Gastroesophageal sphincter (tissue), 3 donors: Measurements from ENCODE around the gene ZNF804A.

Source experiments
- EP300 ChIP-seq: sonication (generic); formaldehyde crosslinking; IDR thresholded peaks from one replicate; pipeline ENCODE4 v1.6.1; 2017; ENCODE audit warnings: antibody characterized with exemption, mild to moderate bottlenecking
- POLR2A ChIP-seq, 2 donors: fragments of 450-650 bp; IDR thresholded peaks; one replicate each; pipeline ENCODE4 v1.6.1; 2017; ENCODE audit warnings: antibody characterized with exemption in 2 of 2, mild to moderate bottlenecking in 2 of 2, moderate library complexity in 1 of 2
- POLR2AphosphoS5 ChIP-seq: sonication (generic); formaldehyde crosslinking; IDR thresholded peaks from one replicate; pipeline ENCODE4 v1.6.1; 2017; ENCODE audit warnings: antibody characterized with exemption
- TF ChIP-seq, protein P1 (sequence below), 4 experiments: fragments of 200-600 bp in 2 of 4; fragments of 450-650 bp in 2 of 4; sonication (generic) in 1 of 4; IDR thresholded peaks; one replicate each; pipeline ENCODE4 v1.5.1; 2017 to 2019; ENCODE audit warnings: antibody characterized with exemption in 4 of 4, mild to moderate bottlenecking in 2 of 4, moderate library complexity in 2 of 4

DNA sequence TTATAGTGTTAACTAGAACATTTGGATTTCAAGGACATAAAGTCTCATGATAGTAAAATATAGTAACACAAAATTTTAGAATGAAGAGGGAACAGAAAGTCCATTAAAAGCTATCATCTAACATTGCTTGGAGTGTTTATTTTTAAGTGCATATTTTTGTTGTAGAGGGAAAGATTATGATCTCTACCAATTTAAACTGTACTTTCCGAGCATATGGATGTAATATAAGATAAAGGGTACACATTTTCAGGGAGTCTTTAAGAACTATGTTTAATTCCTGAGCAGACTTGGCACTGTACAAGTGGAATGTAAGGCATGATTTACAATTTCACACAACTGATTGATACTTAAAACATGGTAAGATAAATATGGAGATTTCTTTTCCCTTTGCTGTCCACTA, 34.2 kb upstream of the ZNF804A start:
- TF ChIP-seq, protein P1, sequence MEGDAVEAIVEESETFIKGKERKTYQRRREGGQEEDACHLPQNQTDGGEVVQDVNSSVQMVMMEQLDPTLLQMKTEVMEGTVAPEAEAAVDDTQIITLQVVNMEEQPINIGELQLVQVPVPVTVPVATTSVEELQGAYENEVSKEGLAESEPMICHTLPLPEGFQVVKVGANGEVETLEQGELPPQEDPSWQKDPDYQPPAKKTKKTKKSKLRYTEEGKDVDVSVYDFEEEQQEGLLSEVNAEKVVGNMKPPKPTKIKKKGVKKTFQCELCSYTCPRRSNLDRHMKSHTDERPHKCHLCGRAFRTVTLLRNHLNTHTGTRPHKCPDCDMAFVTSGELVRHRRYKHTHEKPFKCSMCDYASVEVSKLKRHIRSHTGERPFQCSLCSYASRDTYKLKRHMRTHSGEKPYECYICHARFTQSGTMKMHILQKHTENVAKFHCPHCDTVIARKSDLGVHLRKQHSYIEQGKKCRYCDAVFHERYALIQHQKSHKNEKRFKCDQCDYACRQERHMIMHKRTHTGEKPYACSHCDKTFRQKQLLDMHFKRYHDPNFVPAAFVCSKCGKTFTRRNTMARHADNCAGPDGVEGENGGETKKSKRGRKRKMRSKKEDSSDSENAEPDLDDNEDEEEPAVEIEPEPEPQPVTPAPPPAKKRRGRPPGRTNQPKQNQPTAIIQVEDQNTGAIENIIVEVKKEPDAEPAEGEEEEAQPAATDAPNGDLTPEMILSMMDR (IDR thresholded peaks at IDR 0.05): no peak
- no peak for TF ChIP-seq POLR2AphosphoS5
- no peak for TF ChIP-seq POLR2A (IDR thresholded peaks at IDR 0.05)
- TF ChIP-seq EP300: no peak
